ENCODE measurements around the gene PAIP2B.

Gene PAIP2B

DNA sequence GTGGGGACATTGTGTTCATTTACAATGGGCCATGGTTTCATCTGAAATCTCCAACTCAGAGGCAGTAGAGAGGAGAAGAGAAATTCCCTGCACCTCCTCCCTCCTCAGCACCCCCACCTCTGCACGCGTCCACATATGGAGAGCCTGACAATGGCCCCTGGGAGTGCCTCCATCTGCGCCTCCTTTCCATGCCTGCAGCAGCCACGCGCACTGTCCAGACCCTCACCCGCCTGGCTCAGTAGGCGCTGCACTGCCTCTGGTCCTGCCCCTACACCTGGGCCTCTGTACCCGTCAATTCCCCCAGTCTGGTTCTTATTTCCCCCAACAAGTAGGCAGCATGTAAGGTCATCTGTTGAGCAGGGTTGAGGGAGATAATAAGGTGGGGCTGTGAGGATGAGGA, 72.6 kb downstream of the PAIP2B start (continued):
- TF ChIP-seq, protein P1, sequence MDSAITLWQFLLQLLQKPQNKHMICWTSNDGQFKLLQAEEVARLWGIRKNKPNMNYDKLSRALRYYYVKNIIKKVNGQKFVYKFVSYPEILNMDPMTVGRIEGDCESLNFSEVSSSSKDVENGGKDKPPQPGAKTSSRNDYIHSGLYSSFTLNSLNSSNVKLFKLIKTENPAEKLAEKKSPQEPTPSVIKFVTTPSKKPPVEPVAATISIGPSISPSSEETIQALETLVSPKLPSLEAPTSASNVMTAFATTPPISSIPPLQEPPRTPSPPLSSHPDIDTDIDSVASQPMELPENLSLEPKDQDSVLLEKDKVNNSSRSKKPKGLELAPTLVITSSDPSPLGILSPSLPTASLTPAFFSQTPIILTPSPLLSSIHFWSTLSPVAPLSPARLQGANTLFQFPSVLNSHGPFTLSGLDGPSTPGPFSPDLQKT (IDR thresholded peaks at IDR 0.05; ENCODE audit: borderline replicate concordance, low read depth, low read length), result no peak

DNA sequence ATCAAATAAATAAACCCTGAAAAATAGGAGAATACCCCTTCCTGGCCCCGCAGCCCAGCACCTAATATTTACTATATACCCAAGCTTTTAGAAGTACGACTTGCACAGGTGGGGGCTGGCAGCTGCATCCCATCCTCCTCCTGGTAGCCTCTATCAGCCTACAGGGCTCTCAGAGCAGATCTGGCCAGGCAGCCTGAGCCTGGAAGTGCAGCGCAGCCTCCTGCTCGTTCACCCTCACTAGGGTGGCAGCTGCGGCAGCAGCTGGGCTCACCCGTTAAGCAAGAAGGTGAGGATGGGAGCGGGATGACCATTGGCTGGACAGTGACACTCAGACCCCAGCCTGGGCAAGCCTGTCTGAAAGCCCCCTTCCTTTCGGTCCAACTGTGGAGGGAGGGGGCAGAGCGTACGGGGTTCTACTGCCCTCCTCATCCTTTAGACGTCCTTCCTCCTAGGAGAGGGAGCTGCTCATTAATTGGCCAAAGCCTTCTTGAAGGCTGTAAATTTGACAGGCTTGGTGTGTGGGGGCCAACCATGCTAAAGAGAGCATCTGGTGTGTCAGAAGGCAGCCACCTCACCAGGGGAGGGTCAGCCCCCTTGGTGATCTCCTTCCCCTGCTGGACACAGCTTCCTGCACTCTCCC, 73.2 kb downstream of the PAIP2B start:
- H3K36me3 ChIP-seq (ENCODE audit: control insufficient read depth in 2 of 2, insufficient read depth in 1 of 2, low read length in 2 of 2), result peaks cover 5 to 23% of the 10 kb centered on the region in 2 experiments; a peak in 2 of 3 replicates
- POLR2A ChIA-PET, result no interaction called here
- peaks cover 4% of the 10 kb centered on the region; the same call in 1 of the 2 replicates for H3K4me1 ChIP-seq (ENCODE audit: control insufficient read depth, insufficient read depth, low read length)
- no peaks in the 10 kb centered on the region for H3K9me3 ChIP-seq (ENCODE audit: control insufficient read depth, insufficient read depth, low read depth, low read length)
- CTCF ChIA-PET, result interaction anchor here (1.6 to 2.5 kb wide), 2 partner anchors 54 to 357 kb away, joined by 3 to 16 read pairs; no protein-coding TSS in a partner anchor
- H3K27ac ChIP-seq (ENCODE audit: extremely low read depth, low read depth, low read length), result no peak overlapping the region
- TF ChIP-seq HOXC10 (CRISPR knock-in tag; IDR thresholded peaks at IDR 0.05), result no peak
- TF ChIP-seq, protein P2, sequence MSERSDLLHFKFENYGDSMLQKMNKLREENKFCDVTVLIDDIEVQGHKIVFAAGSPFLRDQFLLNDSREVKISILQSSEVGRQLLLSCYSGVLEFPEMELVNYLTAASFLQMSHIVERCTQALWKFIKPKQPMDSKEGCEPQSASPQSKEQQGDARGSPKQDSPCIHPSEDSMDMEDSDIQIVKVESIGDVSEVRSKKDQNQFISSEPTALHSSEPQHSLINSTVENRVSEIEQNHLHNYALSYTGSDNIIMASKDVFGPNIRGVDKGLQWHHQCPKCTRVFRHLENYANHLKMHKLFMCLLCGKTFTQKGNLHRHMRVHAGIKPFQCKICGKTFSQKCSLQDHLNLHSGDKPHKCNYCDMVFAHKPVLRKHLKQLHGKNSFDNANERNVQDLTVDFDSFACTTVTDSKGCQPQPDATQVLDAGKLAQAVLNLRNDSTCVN (tag by site-specific recombination; optimal IDR thresholded peaks at IDR 0.05), result no peak
- H3K4me3 ChIP-seq (ENCODE audit: low read depth, low read length), result no peak overlapping the region

DNA sequence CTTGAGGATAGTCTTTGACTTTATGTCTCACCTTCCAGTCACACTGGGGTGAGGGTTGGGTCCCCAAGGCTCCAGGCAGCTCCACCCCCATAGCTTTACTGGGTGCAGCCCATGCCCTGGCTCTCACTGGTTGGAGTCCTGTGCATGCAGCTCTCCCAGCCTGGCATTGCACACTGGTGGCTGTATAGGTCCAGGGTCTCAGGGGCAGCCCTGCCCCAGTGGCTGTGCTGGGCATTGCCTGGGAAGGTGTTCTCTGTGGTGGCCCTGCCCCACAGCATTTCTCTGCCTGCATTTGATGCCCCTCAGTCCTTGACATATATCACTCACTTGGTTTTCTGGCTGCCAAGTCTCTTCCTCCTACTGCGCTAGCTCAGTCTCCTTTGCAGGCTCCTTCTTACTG, 75.3 kb downstream of the PAIP2B start:
- Histone ChIP-seq H3K4me1 (ENCODE audit: control insufficient read depth, insufficient read depth, low read length) (no peaks in the 10 kb centered on the region), H3K36me3 (ENCODE audit: control insufficient read depth in 2 of 2, insufficient read depth in 1 of 2, low read length in 2 of 2) (peaks cover 24 to 43% of the 10 kb centered on the region in 2 experiments), H3K27ac (ENCODE audit: extremely low read depth, low read depth, low read length) (no peak overlapping the region), H3K9me3 (ENCODE audit: control insufficient read depth, insufficient read depth, low read depth, low read length) (no peaks in the 10 kb centered on the region), H3K4me3 (ENCODE audit: low read depth, low read length) (no peak overlapping the region)
- no peak for TF ChIP-seq ZNF654 (tag by site-specific recombination; IDR thresholded peaks at IDR 0.05; ENCODE audit: low read depth)
- TF ChIP-seq, protein P3, sequence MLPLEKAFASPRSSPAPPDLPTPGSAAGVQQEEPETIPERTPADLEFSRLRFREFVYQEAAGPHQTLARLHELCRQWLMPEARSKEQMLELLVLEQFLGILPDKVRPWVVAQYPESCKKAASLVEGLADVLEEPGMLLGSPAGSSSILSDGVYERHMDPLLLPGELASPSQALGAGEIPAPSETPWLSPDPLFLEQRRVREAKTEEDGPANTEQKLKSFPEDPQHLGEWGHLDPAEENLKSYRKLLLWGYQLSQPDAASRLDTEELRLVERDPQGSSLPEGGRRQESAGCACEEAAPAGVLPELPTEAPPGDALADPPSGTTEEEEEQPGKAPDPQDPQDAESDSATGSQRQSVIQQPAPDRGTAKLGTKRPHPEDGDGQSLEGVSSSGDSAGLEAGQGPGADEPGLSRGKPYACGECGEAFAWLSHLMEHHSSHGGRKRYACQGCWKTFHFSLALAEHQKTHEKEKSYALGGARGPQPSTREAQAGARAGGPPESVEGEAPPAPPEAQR (tag by site-specific recombination; IDR thresholded peaks at IDR 0.05), result no peak
- no peak for TF ChIP-seq SALL2 (tag by site-specific recombination; IDR thresholded peaks at IDR 0.05; ENCODE audit: borderline replicate concordance)
- no peak for TF ChIP-seq ZNF184 (tag by site-specific recombination; IDR thresholded peaks at IDR 0.05)
- no peak for TF ChIP-seq ZNF169 (tag by site-specific recombination; IDR thresholded peaks at IDR 0.05)
- TF ChIP-seq, protein P4, sequence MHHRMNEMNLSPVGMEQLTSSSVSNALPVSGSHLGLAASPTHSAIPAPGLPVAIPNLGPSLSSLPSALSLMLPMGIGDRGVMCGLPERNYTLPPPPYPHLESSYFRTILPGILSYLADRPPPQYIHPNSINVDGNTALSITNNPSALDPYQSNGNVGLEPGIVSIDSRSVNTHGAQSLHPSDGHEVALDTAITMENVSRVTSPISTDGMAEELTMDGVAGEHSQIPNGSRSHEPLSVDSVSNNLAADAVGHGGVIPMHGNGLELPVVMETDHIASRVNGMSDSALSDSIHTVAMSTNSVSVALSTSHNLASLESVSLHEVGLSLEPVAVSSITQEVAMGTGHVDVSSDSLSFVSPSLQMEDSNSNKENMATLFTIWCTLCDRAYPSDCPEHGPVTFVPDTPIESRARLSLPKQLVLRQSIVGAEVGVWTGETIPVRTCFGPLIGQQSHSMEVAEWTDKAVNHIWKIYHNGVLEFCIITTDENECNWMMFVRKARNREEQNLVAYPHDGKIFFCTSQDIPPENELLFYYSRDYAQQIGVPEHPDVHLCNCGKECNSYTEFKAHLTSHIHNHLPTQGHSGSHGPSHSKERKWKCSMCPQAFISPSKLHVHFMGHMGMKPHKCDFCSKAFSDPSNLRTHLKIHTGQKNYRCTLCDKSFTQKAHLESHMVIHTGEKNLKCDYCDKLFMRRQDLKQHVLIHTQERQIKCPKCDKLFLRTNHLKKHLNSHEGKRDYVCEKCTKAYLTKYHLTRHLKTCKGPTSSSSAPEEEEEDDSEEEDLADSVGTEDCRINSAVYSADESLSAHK (tag by site-specific recombination; IDR thresholded peaks at IDR 0.05), result no peak
- no peak for TF ChIP-seq ZNF596 (tag by site-specific recombination; IDR thresholded peaks at IDR 0.05)
- no peak for TF ChIP-seq ZNF324 (tag by site-specific recombination; IDR thresholded peaks at IDR 0.05)
- TF ChIP-seq ZNF133 (tag by site-specific recombination; IDR thresholded peaks at IDR 0.05), result no peak
- no peak for TF ChIP-seq ZNF621 (tag by site-specific recombination; IDR thresholded peaks at IDR 0.05)
- TF ChIP-seq, protein P5, sequence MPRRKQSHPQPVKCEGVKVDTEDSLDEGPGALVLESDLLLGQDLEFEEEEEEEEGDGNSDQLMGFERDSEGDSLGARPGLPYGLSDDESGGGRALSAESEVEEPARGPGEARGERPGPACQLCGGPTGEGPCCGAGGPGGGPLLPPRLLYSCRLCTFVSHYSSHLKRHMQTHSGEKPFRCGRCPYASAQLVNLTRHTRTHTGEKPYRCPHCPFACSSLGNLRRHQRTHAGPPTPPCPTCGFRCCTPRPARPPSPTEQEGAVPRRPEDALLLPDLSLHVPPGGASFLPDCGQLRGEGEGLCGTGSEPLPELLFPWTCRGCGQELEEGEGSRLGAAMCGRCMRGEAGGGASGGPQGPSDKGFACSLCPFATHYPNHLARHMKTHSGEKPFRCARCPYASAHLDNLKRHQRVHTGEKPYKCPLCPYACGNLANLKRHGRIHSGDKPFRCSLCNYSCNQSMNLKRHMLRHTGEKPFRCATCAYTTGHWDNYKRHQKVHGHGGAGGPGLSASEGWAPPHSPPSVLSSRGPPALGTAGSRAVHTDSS (tag by site-specific recombination; IDR thresholded peaks at IDR 0.05), result no peak
- TF ChIP-seq, protein P6, sequence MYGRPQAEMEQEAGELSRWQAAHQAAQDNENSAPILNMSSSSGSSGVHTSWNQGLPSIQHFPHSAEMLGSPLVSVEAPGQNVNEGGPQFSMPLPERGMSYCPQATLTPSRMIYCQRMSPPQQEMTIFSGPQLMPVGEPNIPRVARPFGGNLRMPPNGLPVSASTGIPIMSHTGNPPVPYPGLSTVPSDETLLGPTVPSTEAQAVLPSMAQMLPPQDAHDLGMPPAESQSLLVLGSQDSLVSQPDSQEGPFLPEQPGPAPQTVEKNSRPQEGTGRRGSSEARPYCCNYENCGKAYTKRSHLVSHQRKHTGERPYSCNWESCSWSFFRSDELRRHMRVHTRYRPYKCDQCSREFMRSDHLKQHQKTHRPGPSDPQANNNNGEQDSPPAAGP (tag by site-specific recombination; IDR thresholded peaks at IDR 0.05), result no peak
- POLR2A ChIA-PET, result no interaction called here
- CTCF ChIA-PET, result interaction anchor here (0.6 to 3.6 kb wide), 6 partner anchors 18 to 415 kb away, joined by 3 to 11 read pairs (median 3); no protein-coding TSS in a partner anchor

All from HEK293 (cell line).